GM12872 (cell line): ENCODE results near the gene ENPP3.
"Not testable (repeated sequence)": the region's sequence is repeated elsewhere in the genome, so short reads cannot be mapped to it uniquely, and the experiment has no call there.

Experiments used
- CTCF ChIP-seq: IDR thresholded peaks from 3 replicates; pipeline ENCODE4 v1.5.1; 2011; ENCODE audit warnings: low read depth, mild to moderate bottlenecking, low read length, moderate library complexity; ENCODE audit not compliant: insufficient read depth

Gene ENPP3

DNA sequence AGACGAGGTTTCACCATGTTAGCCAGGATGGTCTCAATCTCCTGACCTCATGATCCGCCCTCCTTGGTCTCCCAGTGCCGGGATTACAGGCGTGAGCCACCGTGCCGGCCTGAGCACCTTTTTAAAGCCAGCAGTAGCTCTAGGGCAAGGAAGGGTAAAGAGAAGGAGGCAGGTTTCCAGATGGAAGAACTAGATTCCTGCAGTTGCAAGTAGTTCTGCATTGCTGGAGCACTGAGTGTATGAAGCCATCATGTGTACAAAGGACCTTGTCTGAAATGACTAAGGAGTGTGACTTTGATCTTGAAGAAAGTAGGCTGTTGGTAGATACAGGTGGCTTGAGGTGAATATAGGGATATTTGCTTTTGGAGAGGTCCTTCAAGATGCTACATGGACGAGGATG lies 59.9 kb downstream of the ENPP3 start:
- no peak for TF ChIP-seq CTCF

- not testable (repeated sequence) for TF ChIP-seq CTCF
Measured at GRCh38 chr6:131710917-131711316, 73.8 kb downstream of the ENPP3 start, which contains the start of gene CTAGE9. TSS of gene CTAGE9 (minus strand) at chr6:131711017. CDS start at chr6:131711017, 0 bp downstream.

GRCh38 chr6:131717836-131718542 lies 80.9 kb downstream of the ENPP3 start:
- no peak for TF ChIP-seq CTCF

GRCh38 chr6:131721161-131721560 lies 84.1 kb downstream of the ENPP3 start:
- no peak for TF ChIP-seq CTCF

DNA sequence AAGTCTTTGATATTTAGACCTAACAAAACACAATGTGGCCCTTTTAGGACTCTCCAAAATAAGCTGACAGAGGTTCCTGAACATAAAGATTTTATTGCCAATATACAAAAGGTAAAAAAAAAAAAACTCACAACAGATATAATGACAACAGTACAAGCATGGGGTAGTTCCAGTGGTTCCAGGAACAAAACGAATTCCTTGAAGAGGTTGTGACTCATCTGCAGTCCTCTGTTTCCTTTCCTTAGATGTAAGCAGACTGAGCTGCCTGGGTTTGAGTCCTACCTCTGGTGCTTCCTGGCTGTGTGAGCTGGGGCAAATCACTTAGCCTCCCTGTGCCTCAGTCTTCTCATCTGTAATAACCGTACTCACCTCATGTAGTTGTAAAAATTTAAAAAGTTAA lies 87.0 kb downstream of the ENPP3 start:
- no peak for TF ChIP-seq CTCF

DNA sequence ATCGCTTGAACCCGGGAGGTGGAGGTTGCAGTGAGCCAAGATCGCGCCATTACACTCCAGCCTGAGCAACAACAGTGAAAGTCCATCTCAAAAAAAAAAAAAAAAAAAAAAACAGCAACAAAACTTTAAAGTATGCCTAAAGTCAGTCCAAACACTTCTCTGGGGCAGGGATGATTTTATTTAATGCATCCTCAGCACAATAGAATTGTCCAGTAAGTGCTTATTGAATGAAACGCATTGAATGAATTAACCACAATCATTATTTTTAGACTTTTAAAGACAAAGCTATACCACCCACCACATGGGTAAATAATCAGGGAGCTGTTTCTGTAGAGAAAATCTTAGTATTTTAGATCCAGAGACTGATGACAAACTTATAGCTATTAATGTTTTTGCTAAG lies 90.4 kb downstream of the ENPP3 start:
- no peak for TF ChIP-seq CTCF

- TF ChIP-seq CTCF, result no peak
Measured at GRCh38 chr6:131727868-131728267, 90.8 kb downstream of the ENPP3 start.
